Measurements from ENCODE around the gene PRICKLE2. TPM values are rescaled to one million over a fixed set of nuclear protein-coding genes. Genes with fewer than 3 reads are reported as not detected.

The PRICKLE2 gene
- total RNA-seq, 1 experiment from 2014 or later, result 0.26 TPM

- TF ChIP-seq REST (IDR thresholded peaks at IDR 0.05; ENCODE audit: insufficient read depth in 1 of 2, low read depth in 2 of 2, low read length in 1 of 2) (no peak), CTCF (IDR thresholded peaks at IDR 0.05) (no peak), SIN3A (IDR thresholded peaks at IDR 0.05; ENCODE audit: borderline replicate concordance, insufficient read depth, low read depth, low read length) (no peak), POLR2AphosphoS5 (IDR thresholded peaks at IDR 0.05; ENCODE audit: low read depth, low read length) (no peak)
- no peaks in the 10 kb centered on the region for H3K27me3 ChIP-seq (ENCODE audit: control insufficient read depth, insufficient read depth, low read length)
- intact Hi-C loops (cut with micrococcal nuclease; ENCODE audit: unreplicated experiment), result no loop called here
- no peaks in the 10 kb centered on the region for H3K4me1 ChIP-seq (ENCODE audit: control insufficient read depth, insufficient read depth, low read length)
- ChIA-PET CTCF (no interaction called here), POLR2A (no interaction called here)
- ATAC-seq, result no peak
- H3K36me3 ChIP-seq (ENCODE audit: control insufficient read depth, insufficient read depth, low read length), result no peaks in the 10 kb centered on the region
- no peak overlapping the region for H3K4me3 ChIP-seq (ENCODE audit: low read depth in 2 of 2, low read length in 2 of 2)
- in situ Hi-C loops (cut with HindIII; ENCODE audit: low pct_unique_long_range_greater_than_20kb, low sequenced_read_pairs), result no loop called here
- BruUV-seq (replicated peaks), result no TSS peak
- H3K9me3 ChIP-seq (ENCODE audit: control insufficient read depth, insufficient read depth, low read depth, low read length), result no peaks in the 10 kb centered on the region
- DNase-seq (ENCODE audit: low read depth, low spot score), result no peak
- no peak overlapping the region for H3K27ac ChIP-seq (ENCODE audit: low read length)
Observed at GRCh38 chr3:64117483-64117882, 107.8 kb downstream of the PRICKLE2 start.

- no peaks in the 10 kb centered on the region for H3K27me3 ChIP-seq (ENCODE audit: control insufficient read depth, insufficient read depth, low read length)
- no peaks in the 10 kb centered on the region for H3K9me3 ChIP-seq (ENCODE audit: control insufficient read depth, insufficient read depth, low read depth, low read length)
- no TSS peak for BruUV-seq (replicated peaks)
- no peak overlapping the region for H3K27ac ChIP-seq (ENCODE audit: low read length)
- DNase-seq (ENCODE audit: low read depth, low spot score), result no peak
- H3K4me3 ChIP-seq (ENCODE audit: low read depth in 2 of 2, low read length in 2 of 2), result no peak overlapping the region
- ChIA-PET POLR2A (no interaction called here), CTCF (no interaction called here)
- intact Hi-C loops (cut with micrococcal nuclease; ENCODE audit: unreplicated experiment) (no loop called here), in situ Hi-C loops (cut with HindIII; ENCODE audit: low pct_unique_long_range_greater_than_20kb, low sequenced_read_pairs) (no loop called here)
- no peak for ATAC-seq
- H3K36me3 ChIP-seq (ENCODE audit: control insufficient read depth, insufficient read depth, low read length), result no peaks in the 10 kb centered on the region
- TF ChIP-seq SIN3A (IDR thresholded peaks at IDR 0.05; ENCODE audit: borderline replicate concordance, insufficient read depth, low read depth, low read length) (no peak), POLR2AphosphoS5 (IDR thresholded peaks at IDR 0.05; ENCODE audit: low read depth, low read length) (no peak), CTCF (IDR thresholded peaks at IDR 0.05) (no peak), REST (IDR thresholded peaks at IDR 0.05; ENCODE audit: insufficient read depth in 1 of 2, low read depth in 2 of 2, low read length in 1 of 2) (no peak), TCF7L2 (IDR thresholded peaks at IDR 0.05; ENCODE audit: low read depth, low read length) (no peak)
- H3K4me1 ChIP-seq (ENCODE audit: control insufficient read depth, insufficient read depth, low read length), result no peaks in the 10 kb centered on the region
Observed at GRCh38 chr3:64114651-64115050, 110.6 kb downstream of the PRICKLE2 start.
